Ishikawa (cell line): ENCODE measurements around the gene RPL13.

Experiments used
- CEBPB ChIP-seq: IDR thresholded peaks from 2 replicates; pipeline ENCODE4 v1.6.1; 2012
- CREB1 ChIP-seq: IDR thresholded peaks from 2 replicates; pipeline ENCODE4 v1.6.1; 2012; ENCODE audit warnings: low read depth
- EGR1 ChIP-seq: IDR thresholded peaks from 2 replicates; pipeline ENCODE4 v1.6.1; 2012
- EP300 ChIP-seq: IDR thresholded peaks from 2 replicates; pipeline ENCODE4 v1.6.1; 2012; ENCODE audit warnings: borderline replicate concordance
- FOXM1 ChIP-seq: IDR thresholded peaks from 2 replicates; pipeline ENCODE4 v1.6.1; 2012; ENCODE audit warnings: low read depth, borderline replicate concordance
- NFIC ChIP-seq: IDR thresholded peaks from 2 replicates; pipeline ENCODE4 v1.6.1; 2012
- RAD21 ChIP-seq: IDR thresholded peaks from 2 replicates; pipeline ENCODE4 v1.6.1; 2012; ENCODE audit warnings: low read depth
- REST ChIP-seq: IDR thresholded peaks from 2 replicates; pipeline ENCODE4 v1.6.1; 2012; ENCODE audit warnings: low read depth, mild to moderate bottlenecking
- TAF1 ChIP-seq: IDR thresholded peaks from 2 replicates; pipeline ENCODE4 v1.6.1; 2012; ENCODE audit warnings: low read depth, mild to moderate bottlenecking
- TCF12 ChIP-seq: IDR thresholded peaks from 2 replicates; pipeline ENCODE4 v1.6.1; 2012; ENCODE audit warnings: low read depth
- TEAD4 ChIP-seq: IDR thresholded peaks from 2 replicates; pipeline ENCODE4 v1.6.1; 2012
- YY1 ChIP-seq: IDR thresholded peaks from 2 replicates; pipeline ENCODE4 v1.6.1; 2012; ENCODE audit warnings: low read depth
- ZBTB7A ChIP-seq: IDR thresholded peaks from 2 replicates; pipeline ENCODE4 v1.6.1; 2012; ENCODE audit warnings: low read depth
- TF ChIP-seq, protein P1 (sequence below): IDR thresholded peaks from 2 replicates; pipeline ENCODE4 v1.6.1; 2012
- TF ChIP-seq, protein P2 (sequence below): IDR thresholded peaks from 2 replicates; pipeline ENCODE4 v1.6.1; 2012

Gene RPL13

GRCh38 chr16:89586218-89586617, 25.7 kb downstream of the RPL13 start:
- no peak for TF ChIP-seq EP300
- TF ChIP-seq, protein P1, sequence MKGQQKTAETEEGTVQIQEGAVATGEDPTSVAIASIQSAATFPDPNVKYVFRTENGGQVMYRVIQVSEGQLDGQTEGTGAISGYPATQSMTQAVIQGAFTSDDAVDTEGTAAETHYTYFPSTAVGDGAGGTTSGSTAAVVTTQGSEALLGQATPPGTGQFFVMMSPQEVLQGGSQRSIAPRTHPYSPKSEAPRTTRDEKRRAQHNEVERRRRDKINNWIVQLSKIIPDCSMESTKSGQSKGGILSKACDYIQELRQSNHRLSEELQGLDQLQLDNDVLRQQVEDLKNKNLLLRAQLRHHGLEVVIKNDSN: no peak
- no peak for TF ChIP-seq YY1
- no peak for TF ChIP-seq REST
- TF ChIP-seq NFIC: no peak
- TF ChIP-seq, protein P2, sequence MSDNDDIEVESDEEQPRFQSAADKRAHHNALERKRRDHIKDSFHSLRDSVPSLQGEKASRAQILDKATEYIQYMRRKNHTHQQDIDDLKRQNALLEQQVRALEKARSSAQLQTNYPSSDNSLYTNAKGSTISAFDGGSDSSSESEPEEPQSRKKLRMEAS: no peak
- no peak for TF ChIP-seq CREB1
- TF ChIP-seq TAF1: no peak
- TF ChIP-seq CEBPB: no peak

DNA sequence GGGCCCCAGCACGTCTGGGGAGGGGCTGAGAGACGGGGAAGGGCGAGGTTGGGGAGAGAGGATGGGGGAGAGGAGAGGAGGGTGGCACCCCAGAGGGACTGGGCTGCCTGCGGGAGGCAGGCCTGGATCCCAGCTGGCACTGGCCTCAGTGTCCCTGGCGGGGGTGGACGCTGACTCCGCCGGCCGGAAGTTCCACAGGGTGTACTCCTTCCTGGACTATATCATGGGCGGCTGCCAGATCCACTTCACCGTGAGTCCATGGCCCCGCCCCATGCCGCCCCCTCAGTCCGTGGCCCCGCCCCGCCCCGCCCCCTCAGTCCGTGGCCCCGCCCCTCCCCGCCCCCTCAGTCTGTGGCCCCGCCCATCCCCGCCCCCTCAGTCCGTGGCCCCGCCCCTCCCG, 26.4 kb downstream of the RPL13 start:
- TF ChIP-seq YY1 (no peak), CREB1 (no peak), TAF1 (no peak), RAD21 (no peak), FOXM1 (no peak), TEAD4 (no peak), ZBTB7A (no peak), REST (no peak), CEBPB (no peak), NFIC (no peak), EP300 (no peak), EGR1 (no peak), TCF12 (no peak)
- TF ChIP-seq, protein P1: no peak
- TF ChIP-seq, protein P2: no peak

GRCh38 chr16:89588413-89589109, 28.1 kb downstream of the RPL13 start:
- TF ChIP-seq REST: no peak
- TF ChIP-seq RAD21: no peak
- TF ChIP-seq YY1: no peak
- TF ChIP-seq, protein P1: no peak
- TF ChIP-seq, protein P2: no peak
- no peak for TF ChIP-seq FOXM1
- TF ChIP-seq NFIC: no peak
- no peak for TF ChIP-seq TAF1
- no peak for TF ChIP-seq ZBTB7A
- TF ChIP-seq TEAD4: no peak
- TF ChIP-seq CREB1: no peak

DNA sequence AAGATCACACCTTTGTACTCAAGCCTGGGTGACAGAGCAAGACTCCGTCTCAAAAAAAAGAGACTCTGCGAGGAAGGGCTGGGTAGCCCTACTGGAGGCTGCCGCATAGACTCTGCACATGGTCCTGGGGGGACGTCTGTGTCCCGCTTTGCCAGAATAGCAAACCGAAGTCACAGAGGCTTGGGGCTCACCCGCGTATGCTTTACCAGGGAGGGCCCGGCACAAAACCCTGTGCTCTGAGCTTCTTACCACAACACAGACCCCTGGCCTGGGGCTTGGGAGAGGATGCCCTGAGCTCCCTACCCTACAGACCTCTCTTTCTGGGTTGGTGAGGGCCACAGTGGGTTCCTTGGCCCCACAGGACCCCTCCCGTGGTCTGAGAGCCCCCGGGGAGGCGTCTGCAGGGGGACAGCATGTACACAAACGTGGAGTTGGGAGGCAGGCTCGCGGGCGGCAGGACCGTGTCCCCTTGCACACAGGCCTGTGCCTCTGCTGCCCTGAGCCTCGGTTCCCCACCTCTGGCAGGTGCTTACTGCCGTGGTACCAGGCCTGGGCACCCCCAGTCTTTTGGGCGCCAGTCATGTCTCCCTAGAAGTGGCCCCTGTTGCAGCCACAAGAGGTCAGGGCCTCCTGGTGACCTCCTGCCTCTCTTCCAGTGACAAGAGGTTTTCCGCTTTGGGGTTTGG, 28.9 kb downstream of the RPL13 start:
- TF ChIP-seq CEBPB: no peak
- TF ChIP-seq TEAD4: no peak
- TF ChIP-seq CREB1: no peak
- no peak for TF ChIP-seq ZBTB7A
- TF ChIP-seq TAF1: no peak
- TF ChIP-seq EP300: no peak
- TF ChIP-seq TCF12: no peak
- TF ChIP-seq, protein P2: no peak
- TF ChIP-seq FOXM1: no peak
- no peak for TF ChIP-seq NFIC
- TF ChIP-seq REST: no peak
- no peak for TF ChIP-seq RAD21
- TF ChIP-seq, protein P1: no peak
